KBM-7 (cell line): ENCODE data around the gene NFIA.
"Not testable (repeated sequence)": the region's sequence is repeated elsewhere in the genome, so short reads cannot be mapped to it uniquely, and the experiment has no call there.

Experiments used
- DNase-seq: peaks from one replicate; pipeline ENCODE4 v3.0.0-alpha.2; 2015
- in situ Hi-C: fragments of 300-500 bp; cut with MboI; formaldehyde crosslinking; loops from 2 replicates; pipeline ENCODE4 v1.14.3; 2020; ENCODE audit warnings: low sequenced_read_pairs, low pct_unique_long_range_greater_than_20kb, mixed read lengths

NFIA gene

GRCh38 chr1:61463220-61463619 is 380.9 kb downstream of the NFIA start:
- DNase-seq, result no peak
- in situ Hi-C loops, result no loop called here

GRCh38 chr1:61467836-61468235 is 385.5 kb downstream of the NFIA start:
- DNase-seq, in situ Hi-C loops: not testable (repeated sequence)

- no peak for DNase-seq
- in situ Hi-C loops, result no loop called here
Observed at GRCh38 chr1:61469365-61469764, 387.0 kb downstream of the NFIA start.

GRCh38 chr1:61472876-61473275 is 390.5 kb downstream of the NFIA start:
- in situ Hi-C loops, result no loop called here
- DNase-seq, result no peak

GRCh38 chr1:61474269-61474817 is 392.0 kb downstream of the NFIA start:
- in situ Hi-C loops, result no loop called here
- no peak for DNase-seq

- in situ Hi-C loops, result no loop called here
Observed at GRCh38 chr1:61474963-61475362, 392.6 kb downstream of the NFIA start.

GRCh38 chr1:61477301-61477700 is 394.9 kb downstream of the NFIA start:
- in situ Hi-C loops, result no loop called here
- no peak for DNase-seq

More at GRCh38 chr1:61474963-61475362, 392.6 kb downstream of the NFIA start:
- no peak for DNase-seq

- DNase-seq, result no peak
- in situ Hi-C loops, result no loop called here
Observed at GRCh38 chr1:61480273-61480935, 398.0 kb downstream of the NFIA start.

- in situ Hi-C loops, result no loop called here
- DNase-seq, result no peak
Observed at GRCh38 chr1:61481315-61481715, 399.0 kb downstream of the NFIA start.

- in situ Hi-C loops, result no loop called here
- DNase-seq, result no peak
Observed at GRCh38 chr1:61482170-61482734, 399.9 kb downstream of the NFIA start.

- no peak for DNase-seq
- in situ Hi-C loops, result no loop called here
Observed at GRCh38 chr1:61486783-61487536, 404.6 kb downstream of the NFIA start.

GRCh38 chr1:61487801-61488200 is 405.4 kb downstream of the NFIA start:
- in situ Hi-C loops, result no loop called here

GRCh38 chr1:61490924-61491323 is 408.6 kb downstream of the NFIA start:
- no peak for DNase-seq
- in situ Hi-C loops, result no loop called here

More at GRCh38 chr1:61487801-61488200, 405.4 kb downstream of the NFIA start:
- no peak for DNase-seq

GRCh38 chr1:61491497-61491896 is 409.1 kb downstream of the NFIA start:
- in situ Hi-C loops, result no loop called here
- no peak for DNase-seq

- no peak for DNase-seq
- in situ Hi-C loops, result no loop called here
Observed at GRCh38 chr1:61494000-61494399, 411.6 kb downstream of the NFIA start.

GRCh38 chr1:61496501-61496900 is 414.1 kb downstream of the NFIA start:
- DNase-seq, result no peak
- in situ Hi-C loops, result no loop called here

GRCh38 chr1:61497013-61497412 is 414.7 kb downstream of the NFIA start:
- in situ Hi-C loops, result no loop called here
- DNase-seq, result no peak

- no peak for DNase-seq
- in situ Hi-C loops, result no loop called here
Observed at GRCh38 chr1:61498342-61498741, 416.0 kb downstream of the NFIA start.

GRCh38 chr1:61501971-61502916 is 419.9 kb downstream of the NFIA start:
- no peak for DNase-seq
- in situ Hi-C loops, result no loop called here
